ENCODE measurements around the gene WNK4. TPM values are rescaled to one million over a fixed set of nuclear protein-coding genes. Genes with fewer than 3 reads are reported as not detected.
A peak's percentile ranks its signal among the peaks of the same experiment; 100 is the strongest.

Gene WNK4
- total and polyA plus RNA-seq, 10 of the 15 experiments (the other 5 are each of a cell fraction or from before 2014, with no cell fraction given): 0.06 to 0.29 (median 0.13) TPM; not detected in 5

GRCh38 chr17:42835732-42836131 lies 55.3 kb downstream of the WNK4 start:
- FAIRE-seq: no peak
- RAD21 ChIA-PET (ENCODE audit: unreplicated experiment): no interaction called here
- no peak for ATAC-seq
- H3K9me3 ChIP-seq (replicated peaks; ENCODE audit: control insufficient read depth, insufficient read depth, low read length): no peaks in the 10 kb centered on the region; the same call in 2 of the 3 replicates
- TF ChIP-seq BACH1 (IDR thresholded peaks at IDR 0.05; ENCODE audit: borderline replicate concordance) (no peak), SKIL (IDR thresholded peaks at IDR 0.05; ENCODE audit: low read depth, poor library complexity, severe bottlenecking) (no peak), RELA (IDR thresholded peaks at IDR 0.05; ENCODE audit: borderline replicate concordance, partially characterized antibody) (no peak), SMAD5 (IDR thresholded peaks at IDR 0.05; ENCODE audit: low read depth) (no peak), NFYA (IDR thresholded peaks at IDR 0.05; ENCODE audit: borderline replicate concordance, low read depth, low read length) (no peak), POLR2AphosphoS5 (IDR thresholded peaks at IDR 0.05; ENCODE audit: low read length) (0 out of 2 replicates have a peak, but pooled peaks have one; percentile 34), ZBTB40 (IDR thresholded peaks at IDR 0.05; ENCODE audit: borderline replicate concordance) (no peak), HDAC2 (IDR thresholded peaks at IDR 0.05) (no peak)
- no peak overlapping the region for H3K27ac ChIP-seq (ENCODE audit: control insufficient read depth, insufficient read depth)
- POLR2A ChIA-PET: interaction anchor here (0.6 to 0.8 kb wide), 2 partner anchors 11 to 40 kb away, joined by 3 to 4 read pairs; partner anchors contain the start of gene BECN1
- no peak overlapping the region for H3K9ac ChIP-seq (ENCODE audit: control insufficient read depth, insufficient read depth, low read length)
- H3K36me3 ChIP-seq (ENCODE audit: control insufficient read depth in 2 of 2, insufficient read depth in 2 of 2, low read length in 1 of 2): peaks cover 2 to 23% of the 10 kb centered on the region in 2 experiments; a peak in 3 of 4 replicates
- intact Hi-C loops (cut with micrococcal nuclease; ENCODE audit: unreplicated experiment) (no loop called here), in situ Hi-C loops (cut with MboI) (no loop called here)
- no TSS peak for BruUV-seq (replicated peaks)
- SMC1A ChIA-PET (ENCODE audit: uncharacterized antibody, unreplicated experiment): interaction anchor here (0.6 to 1.6 kb wide), 4 partner anchors 11 to 163 kb away, joined by 3 to 4 read pairs (median 4); partner anchors contain the start of gene RPL27
- H3K4me3 ChIP-seq: no peak overlapping the region
- DNase-seq (ENCODE audit: low read depth, low spot score): no peak
- WGBS (ENCODE audit: insufficient coverage, insufficient replicate concordance, low lambda C conversion rate, missing lambda C conversion rate): 89% methylated on average over 6 of the region's 6 CpGs
- CTCF ChIA-PET: interaction anchor here (0.7 to 6.8 kb wide), 5 partner anchors 10 to 162 kb away, joined by 3 to 81 read pairs (median 5); partner anchors contain the start of genes BECN1 and RPL27
- H3K79me2 ChIP-seq (ENCODE audit: control insufficient read depth, insufficient read depth, low read length): peaks cover 30% of the 10 kb centered on the region
- no peaks in the 10 kb centered on the region for H3K27me3 ChIP-seq (replicated peaks in 1 of 2; ENCODE audit: control insufficient read depth in 2 of 2, insufficient read depth in 2 of 2, low read length in 1 of 2)
- H3K4me2 ChIP-seq (ENCODE audit: control insufficient read depth, insufficient read depth): no peak overlapping the region
- no peaks in the 10 kb centered on the region for H4K20me1 ChIP-seq (ENCODE audit: control insufficient read depth, insufficient read depth)
- H3K4me1 ChIP-seq (ENCODE audit: control insufficient read depth, insufficient read depth, low read length): peaks cover 5% of the 10 kb centered on the region; the same call in 1 of the 2 replicates
- H2AFZ ChIP-seq (ENCODE audit: control insufficient read depth, low read depth, low read length): no peak overlapping the region

Measured in GM12878 (cell line).